H1 (cell line): ENCODE results near the gene GNAL. TPM values are rescaled to one million over a fixed set of nuclear protein-coding genes. Genes with fewer than 3 reads are reported as not detected.
A peak's percentile ranks its signal among the peaks of the same experiment; 100 is the strongest.

Experiments
- CTCF ChIA-PET: fragments of 300-600 bp; sonication (Branson Sonifier 250); formaldehyde crosslinking; loops from one replicate; lab custom pipeline; 2021; ENCODE audit not compliant: partially characterized antibody; lab: Charles Lee
- POLR2A ChIA-PET: fragments of 300-600 bp; sonication (Branson Sonifier 250); formaldehyde crosslinking; loops from one replicate; lab custom pipeline; 2021; ENCODE audit warnings: inconsistent platforms; ENCODE audit not compliant: partially characterized antibody; lab: Charles Lee
- DNase-seq, 2 experiments: peaks; one replicate each; pipeline versions ENCODE4 v3.0.0 to v3.0.0-alpha.2; 2010 to 2022; ENCODE audit warnings: low spot score in 2 of 2, low read depth in 1 of 2, mixed read lengths in 1 of 2
- FAIRE-seq: peaks from 2 replicates; lab custom pipeline; 2011; peaks lifted over from hg19 to GRCh38; lab: Jason Lieb, UNC
- H2AFZ ChIP-seq: 2 replicates; pipeline ENCODE4 v1.8.1; 2012; ENCODE audit warnings: low read length, inconsistent platforms
- H2AK5ac ChIP-seq: 2 replicates; pipeline ENCODE4 v1.6.1; 2013; ENCODE audit warnings: low read depth, low read length
- H2BK120ac ChIP-seq: replicated peaks from 2 replicates; pipeline ENCODE3; 2013; ENCODE audit warnings: low read depth, low read length, inconsistent platforms
- H2BK12ac ChIP-seq: 2 replicates; pipeline ENCODE4 v1.6.1; 2013; ENCODE audit warnings: low read depth, low read length
- H2BK15ac ChIP-seq: 2 replicates; pipeline ENCODE4 v1.6.1; 2013; ENCODE audit warnings: low read length
- H2BK20ac ChIP-seq: 2 replicates; pipeline ENCODE4 v1.6.1; 2013; ENCODE audit warnings: low read length
- H2BK5ac ChIP-seq: 2 replicates; pipeline ENCODE4 v1.6.1; 2013; ENCODE audit warnings: low read depth, low read length
- H3K14ac ChIP-seq: 2 replicates; pipeline ENCODE4 v1.6.1; 2013; ENCODE audit warnings: inconsistent platforms; ENCODE audit not compliant: insufficient read length
- H3K18ac ChIP-seq: 2 replicates; pipeline ENCODE4 v1.6.1; 2013; ENCODE audit warnings: low read length; ENCODE audit errors: extremely low read depth
- H3K23ac ChIP-seq: 2 replicates; pipeline ENCODE4 v1.6.1; 2013; ENCODE audit warnings: inconsistent platforms; ENCODE audit not compliant: insufficient read length
- H3K23me2 ChIP-seq: 2 replicates; pipeline ENCODE4 v1.6.1; 2013; ENCODE audit warnings: low read depth, low read length
- H3K27ac ChIP-seq: 2 replicates; pipeline ENCODE4 v1.6.1; 2011; ENCODE audit warnings: low read depth, low read length, inconsistent platforms
- H3K27me3 ChIP-seq, 4 experiments: replicated peaks in 1 of 4; 1 replicate in 1 of 4; 2 replicates in 3 of 4; pipeline versions ENCODE4 v1.6.1 to v1.8.1; 2011 to 2013; ENCODE audit warnings: low read length in 3 of 4, mild to moderate bottlenecking in 3 of 4, inconsistent platforms in 2 of 4, mixed read lengths in 2 of 4, moderate library complexity in 1 of 4; ENCODE audit not compliant: control insufficient read depth in 3 of 4, insufficient read depth in 3 of 4; ENCODE audit errors: extremely low read depth in 1 of 4
- H3K36me3 ChIP-seq, 4 experiments: 2 replicates each; pipeline versions ENCODE4 v1.6.1 to v1.8.1; 2011 to 2013; ENCODE audit warnings: mild to moderate bottlenecking in 4 of 4, low read length in 3 of 4, moderate library complexity in 2 of 4, control low read depth in 1 of 4, inconsistent platforms in 1 of 4; ENCODE audit not compliant: insufficient read depth in 4 of 4, control insufficient read depth in 2 of 4
- H3K4ac ChIP-seq: replicated peaks from 2 replicates; pipeline ENCODE3; 2013; ENCODE audit warnings: low read length, low read depth, mixed read lengths, inconsistent platforms; ENCODE audit not compliant: insufficient read length
- H3K4me1 ChIP-seq, 4 experiments: replicated peaks in 1 of 4; 1 replicate in 1 of 4; 2 replicates in 3 of 4; pipeline versions ENCODE4 v1.6.1 to v1.8.1; 2011 to 2013; ENCODE audit warnings: low read length in 3 of 4, inconsistent platforms in 2 of 4, mixed read lengths in 1 of 4; ENCODE audit not compliant: insufficient read depth in 4 of 4, control insufficient read depth in 3 of 4
- H3K4me2 ChIP-seq, 2 experiments: 2 replicates each; pipeline versions ENCODE4 v1.6.1 to v1.8.1; 2011 to 2013; ENCODE audit warnings: low read depth in 2 of 2, low read length in 2 of 2, control low read depth in 1 of 2, inconsistent platforms in 1 of 2, mild to moderate bottlenecking in 1 of 2; ENCODE audit not compliant: insufficient read depth in 1 of 2
- H3K4me3 ChIP-seq, 4 experiments: fragments of 200-600, 300-600 bp in 1 of 4; sonication (generic), shearing (Covaris generic), sonication (Bioruptor Twin) in 1 of 4; 2 replicates each; pipeline versions ENCODE4 v1.5.1 to v1.8.1; 2011 to 2016; ENCODE audit warnings: low read length in 4 of 4, low read depth in 3 of 4, control low read depth in 2 of 4, inconsistent platforms in 2 of 4, mild to moderate bottlenecking in 2 of 4, mixed read lengths in 1 of 4, moderate library complexity in 1 of 4; ENCODE audit not compliant: insufficient read depth in 2 of 4; ENCODE audit errors: extremely low read depth in 1 of 4
- H3K56ac ChIP-seq: replicated peaks from 2 replicates; pipeline ENCODE3; 2013; ENCODE audit warnings: low read depth, mild to moderate bottlenecking, mixed read lengths, low read length, inconsistent platforms; ENCODE audit not compliant: insufficient read length
- H3K79me1 ChIP-seq: 2 replicates; pipeline ENCODE4 v1.6.1; 2013; ENCODE audit warnings: low read depth, low read length, control low read depth
- H3K79me2 ChIP-seq, 2 experiments: 2 replicates each; pipeline versions ENCODE4 v1.6.1 to v1.8.1; 2012 to 2013; ENCODE audit warnings: low read length in 2 of 2, mild to moderate bottlenecking in 2 of 2, inconsistent platforms in 1 of 2; ENCODE audit not compliant: insufficient read depth in 2 of 2, control insufficient read depth in 1 of 2
- H3K9ac ChIP-seq, 4 experiments: replicated peaks in 1 of 4; 1 replicate in 1 of 4; 2 replicates in 3 of 4; pipeline versions ENCODE4 v1.6.1 to v1.8.1; 2011 to 2013; ENCODE audit warnings: low read depth in 3 of 4, low read length in 3 of 4, control low read depth in 2 of 4, mild to moderate bottlenecking in 2 of 4, moderate library complexity in 2 of 4, inconsistent platforms in 1 of 4; ENCODE audit errors: extremely low read depth in 1 of 4
- H3K9me3 ChIP-seq, 2 experiments: 2 replicates each; pipeline versions ENCODE4 v1.6.1 to v1.8.1; 2012 to 2013; ENCODE audit warnings: mild to moderate bottlenecking in 2 of 2, moderate library complexity in 2 of 2, control low read depth in 1 of 2, inconsistent platforms in 1 of 2, low read depth in 1 of 2, low read length in 1 of 2, mixed read lengths in 1 of 2; ENCODE audit not compliant: insufficient read depth in 2 of 2
- H4K20me1 ChIP-seq, 2 experiments: replicated peaks in 1 of 2; 2 replicates each; pipeline versions ENCODE3 to v1.8.1; 2011 to 2013; ENCODE audit warnings: inconsistent platforms in 2 of 2, low read length in 2 of 2, mild to moderate bottlenecking in 1 of 2; ENCODE audit not compliant: insufficient read depth in 2 of 2, control insufficient read depth in 1 of 2
- H4K5ac ChIP-seq: 2 replicates; pipeline ENCODE4 v1.6.1; 2013; ENCODE audit warnings: low read length, low read depth, mixed read lengths, inconsistent platforms; ENCODE audit not compliant: insufficient read length
- H4K8ac ChIP-seq: 2 replicates; pipeline ENCODE4 v1.8.0; 2013; ENCODE audit warnings: mild to moderate bottlenecking, moderate library complexity, low read length, inconsistent platforms; ENCODE audit not compliant: insufficient read depth; ENCODE audit errors: extremely low read depth
- H4K91ac ChIP-seq: replicated peaks from 2 replicates; pipeline ENCODE3; 2013; ENCODE audit warnings: low read length, mixed read lengths, inconsistent platforms; ENCODE audit not compliant: insufficient read length
- NRF1 ChIP-seq: IDR thresholded peaks from 2 replicates; pipeline ENCODE4 v1.6.1; 2011; ENCODE audit warnings: mild to moderate bottlenecking, low read depth, low read length, improper control_type of control experiment
- RNF2 ChIP-seq: fragments of 200-900, 300-1000 bp; sonication (generic); IDR thresholded peaks from 2 replicates; pipeline ENCODE4 v1.7.1; 2016; ENCODE audit warnings: borderline replicate concordance, low read depth, mild to moderate bottlenecking, antibody characterized with exemption, low read length; ENCODE audit not compliant: poor library complexity, severe bottlenecking; ENCODE audit errors: missing control alignments
- SIN3A ChIP-seq, 2 experiments: IDR thresholded peaks in 1 of 2; conservative IDR thresholded peaks in 1 of 2; 2 replicates each; pipeline ENCODE4 v1.6.1; 2011 to 2012; ENCODE audit warnings: low read length in 2 of 2, improper control_type of control experiment in 1 of 2, low read depth in 1 of 2, mild to moderate bottlenecking in 1 of 2
- WGBS, 2 experiments: shearing (Covaris generic) in 1 of 2; methylation state at CpG; one replicate each; pipeline versions ENCODE4 v1.1.6 to v1.1.7; 2013 to 2015; ENCODE audit warnings: low lambda C conversion rate in 2 of 2, mixed read lengths in 2 of 2, inconsistent platforms in 1 of 2, low coverage in 1 of 2, missing lambda C conversion rate in 1 of 2; ENCODE audit not compliant: insufficient replicate concordance in 2 of 2, insufficient coverage in 1 of 2, insufficient read length in 1 of 2; ENCODE audit errors: extremely low coverage in 1 of 2, missing lambda C conversion rate in 1 of 2; 5-methylcytosine and 5-hydroxymethylcytosine counted together
- polyA plus RNA-seq, 7 experiments: library from polyadenylated mRNA; depleted of rRNA in 3 of 7; stranded (reverse) in 5 of 7; unstranded in 2 of 7; fragments of >200 nt in 5 of 7; fragments of 200-250 nt in 2 of 7; gene quantifications; 1 replicate in 5 of 7; 2 replicates in 1 of 7; 4 replicates in 1 of 7; pipeline versions ENCODE4 v1.2.1 to v1.2.3, GENCODE V29; 2011 to 2013; ENCODE audit warnings: missing spikeins in 2 of 7, mixed read lengths in 2 of 7
- total RNA-seq: library from RNA; stranded (reverse); fragmentation: NEBNext Ultra II Directional; extraction: Animal tissue kit (Norgen Biotek cat#: 25700); gene quantifications from 2 replicates; pipeline ENCODE4 v1.2.1, GENCODE V29; 2021
- TF ChIP-seq, protein P1 (sequence below): IDR thresholded peaks from 2 replicates; pipeline ENCODE4 v1.6.1; 2012; ENCODE audit warnings: inconsistent platforms
- TF ChIP-seq, protein P2 (sequence below): IDR thresholded peaks from 2 replicates; pipeline ENCODE4 v1.6.1; 2012; ENCODE audit warnings: inconsistent platforms

The GNAL gene
- total and polyA plus RNA-seq, 2 of the 8 experiments (the other 6 are each of a cell fraction or from before 2014, with no cell fraction given) = 13.2 to 18.3 TPM

GRCh38 chr18:11851806-11852337, 162.8 kb downstream of the GNAL start:
- H2BK5ac ChIP-seq = peak overlapping the region; percentile 87
- CTCF ChIA-PET = no interaction called here
- peak overlapping the region; percentile 81 for H4K91ac ChIP-seq
- no peaks in the 10 kb centered on the region; the same call in 1 of the 2 replicates for H3K23me2 ChIP-seq
- H3K4me1 ChIP-seq = peaks cover 3 to 5% (median 4%) of the 10 kb centered on the region in 4 experiments; a peak in 5 of 7 replicates
- H3K14ac ChIP-seq = no peak overlapping the region
- peak overlapping the region; percentile 60 to 79 for H3K4me2 ChIP-seq
- H2BK12ac ChIP-seq = peak overlapping the region; percentile 54
- 2% methylated on average over 23 of the region's 23 CpGs; no CpG with 5 or more reads in 1 of the 2 experiments for WGBS, 2 experiments
- H3K18ac ChIP-seq = peak overlapping the region; percentile 73; the same call in 1 of the 2 replicates
- peak overlapping the region; percentile 90 to 100 (median 95) for H3K4me3 ChIP-seq
- H4K5ac ChIP-seq = peak overlapping the region; percentile 64
- H4K20me1 ChIP-seq = peaks cover 0 to 9% of the 10 kb centered on the region in 2 experiments
- DNase-seq (peak in 1 of 2 experiments; percentile 53), FAIRE-seq (no peak)
- no peak overlapping the region for H2BK15ac ChIP-seq
- H4K8ac ChIP-seq = peak overlapping the region; percentile 97; the same call in 1 of the 2 replicates
- H3K27me3 ChIP-seq = no peaks in the 10 kb centered on the region
- peak overlapping the region; percentile 91 to 96 (median 94) for H3K9ac ChIP-seq
- H3K56ac ChIP-seq = peak overlapping the region; percentile 54
- peak overlapping the region; percentile 88 for H3K27ac ChIP-seq
- no peak overlapping the region for H2BK20ac ChIP-seq
- H2AK5ac ChIP-seq = peak overlapping the region; percentile 8; the same call in 1 of the 2 replicates
- H3K79me1 ChIP-seq = 0 out of 2 replicates have a peak, but pooled peaks cover 3% of the 10 kb centered on the region
- no peak overlapping the region for H3K23ac ChIP-seq
- no peaks in the 10 kb centered on the region for H3K36me3 ChIP-seq
- peak overlapping the region; percentile 66 for H3K4ac ChIP-seq
- no peak overlapping the region for H2AFZ ChIP-seq
- POLR2A ChIA-PET = interaction anchor here (0.6 to 1.0 kb wide), 4 partner anchors 11 to 459 kb away, joined by 3 to 4 read pairs (median 4); no protein-coding TSS in a partner anchor
- TF ChIP-seq, protein P1, sequence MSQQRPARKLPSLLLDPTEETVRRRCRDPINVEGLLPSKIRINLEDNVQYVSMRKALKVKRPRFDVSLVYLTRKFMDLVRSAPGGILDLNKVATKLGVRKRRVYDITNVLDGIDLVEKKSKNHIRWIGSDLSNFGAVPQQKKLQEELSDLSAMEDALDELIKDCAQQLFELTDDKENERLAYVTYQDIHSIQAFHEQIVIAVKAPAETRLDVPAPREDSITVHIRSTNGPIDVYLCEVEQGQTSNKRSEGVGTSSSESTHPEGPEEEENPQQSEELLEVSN = no peak
- TF ChIP-seq RNF2 (no peak), NRF1 (no peak), SIN3A (conservative IDR thresholded peaks at IDR 0.05 in 1 of 2, IDR thresholded peaks at IDR 0.05 in 1 of 2; ENCODE audit: low read depth in 1 of 2, low read length in 2 of 2) (0 out of 4 replicates have a peak, but pooled peaks of 1 of the 2 experiments have one; percentile 5)
- TF ChIP-seq, protein P2, sequence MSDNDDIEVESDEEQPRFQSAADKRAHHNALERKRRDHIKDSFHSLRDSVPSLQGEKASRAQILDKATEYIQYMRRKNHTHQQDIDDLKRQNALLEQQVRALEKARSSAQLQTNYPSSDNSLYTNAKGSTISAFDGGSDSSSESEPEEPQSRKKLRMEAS = 0 out of 2 replicates have a peak, but pooled peaks have one; percentile 14
- TF ChIP-seq, all 59 proteins: peak for 2
- no peak overlapping the region for H2BK120ac ChIP-seq
- H3K79me2 ChIP-seq = peaks cover 8 to 24% of the 10 kb centered on the region in 2 experiments; a peak in 3 of 4 replicates
- no peaks in the 10 kb centered on the region for H3K9me3 ChIP-seq
